ENCODE measurements around the gene ITPR1.
A peak's percentile ranks its signal among the peaks of the same experiment; 100 is the strongest.
"Not testable (repeated sequence)": the region's sequence is repeated elsewhere in the genome, so short reads cannot be mapped to it uniquely, and the experiment has no call there.

ITPR1 gene

GRCh38 chr3:4571690-4572334 is 78.7 kb downstream of the ITPR1 start:
- peak; percentile 29 for DNase-seq (ENCODE audit: low read depth)

- no peak for DNase-seq (ENCODE audit: low read depth)
Measured at GRCh38 chr3:4573153-4573552, 80.0 kb downstream of the ITPR1 start.

- no peak for DNase-seq (ENCODE audit: low read depth)
Measured at GRCh38 chr3:4574426-4574965, 81.3 kb downstream of the ITPR1 start.

DNA sequence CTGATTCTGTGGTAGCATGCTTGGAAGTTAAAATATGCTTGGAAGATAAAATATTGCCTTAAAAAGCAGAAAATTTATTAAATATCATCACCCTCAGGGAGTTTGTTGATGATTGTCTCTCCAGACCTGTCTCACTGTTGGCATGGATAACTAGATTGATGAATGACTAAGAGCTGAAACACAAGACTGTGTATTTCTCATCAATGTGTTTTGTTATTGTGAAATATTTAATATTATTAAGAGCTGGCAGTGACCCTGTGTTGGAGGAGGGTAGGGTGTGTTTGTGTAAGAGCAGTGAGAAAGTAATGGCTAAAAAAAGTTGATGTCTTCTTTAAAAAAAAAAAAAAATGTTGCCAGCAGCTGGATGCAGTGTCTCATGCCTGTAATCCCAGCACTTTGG is 82.2 kb downstream of the ITPR1 start:
- DNase-seq (ENCODE audit: low read depth) = no peak

- no peak for DNase-seq (ENCODE audit: low read depth)
Measured at GRCh38 chr3:4577721-4578120, 84.6 kb downstream of the ITPR1 start.

- DNase-seq (ENCODE audit: low read depth) = no peak
Measured at GRCh38 chr3:4580346-4581123, 87.4 kb downstream of the ITPR1 start.

- DNase-seq (ENCODE audit: low read depth) = no peak
Measured at GRCh38 chr3:4581124-4581424, 87.9 kb downstream of the ITPR1 start.

DNA sequence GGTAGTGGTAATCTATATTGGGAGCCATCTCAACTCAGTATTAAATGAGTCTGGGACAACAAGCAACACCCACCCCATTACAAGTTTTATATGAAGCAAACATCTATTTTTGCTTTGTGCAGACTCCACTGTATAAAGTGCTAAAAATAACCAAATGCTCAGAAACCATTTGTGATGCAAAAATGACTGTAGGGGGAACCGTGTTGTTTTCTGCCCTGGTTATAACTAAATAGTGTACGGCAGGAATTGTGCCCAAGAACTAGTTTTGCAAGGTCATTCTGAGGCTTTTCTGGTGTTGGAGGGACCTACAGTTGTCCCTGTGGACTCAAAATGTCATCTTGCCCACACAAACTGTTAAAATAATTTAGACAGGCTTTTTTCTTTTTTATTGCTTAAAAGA is 88.3 kb downstream of the ITPR1 start:
- no peak for DNase-seq (ENCODE audit: low read depth)

GRCh38 chr3:4581920-4582611 is 88.9 kb downstream of the ITPR1 start:
- no peak for DNase-seq (ENCODE audit: low read depth)

DNA sequence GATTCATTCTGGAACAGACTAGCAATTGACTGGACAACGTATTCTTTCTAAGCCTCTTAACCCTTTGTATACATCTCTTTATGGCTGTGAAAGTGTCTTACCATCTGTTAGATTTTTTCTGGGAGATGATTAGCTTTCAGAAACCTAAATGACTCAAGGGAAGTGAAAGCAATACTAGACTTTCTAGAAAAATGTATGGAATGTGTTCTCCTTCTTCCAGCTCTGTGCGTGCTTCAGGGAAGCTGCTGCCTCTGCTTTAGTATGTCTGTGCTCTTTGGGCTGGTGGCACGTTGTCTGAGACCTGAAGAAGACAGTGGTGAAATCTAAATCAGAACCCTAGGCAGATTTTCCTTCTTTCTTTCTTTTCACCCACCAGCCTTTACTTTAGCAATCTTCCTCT is 89.5 kb downstream of the ITPR1 start:
- peak; percentile 23 for DNase-seq (ENCODE audit: low read depth)

- no peak for DNase-seq (ENCODE audit: low read depth)
Measured at GRCh38 chr3:4583416-4583815, 90.3 kb downstream of the ITPR1 start.

- peak; percentile 24 for DNase-seq (ENCODE audit: low read depth)
Measured at GRCh38 chr3:4584456-4585249, 91.5 kb downstream of the ITPR1 start.

- no peak for DNase-seq (ENCODE audit: low read depth)
Measured at GRCh38 chr3:4586381-4586780, 93.2 kb downstream of the ITPR1 start.

DNA sequence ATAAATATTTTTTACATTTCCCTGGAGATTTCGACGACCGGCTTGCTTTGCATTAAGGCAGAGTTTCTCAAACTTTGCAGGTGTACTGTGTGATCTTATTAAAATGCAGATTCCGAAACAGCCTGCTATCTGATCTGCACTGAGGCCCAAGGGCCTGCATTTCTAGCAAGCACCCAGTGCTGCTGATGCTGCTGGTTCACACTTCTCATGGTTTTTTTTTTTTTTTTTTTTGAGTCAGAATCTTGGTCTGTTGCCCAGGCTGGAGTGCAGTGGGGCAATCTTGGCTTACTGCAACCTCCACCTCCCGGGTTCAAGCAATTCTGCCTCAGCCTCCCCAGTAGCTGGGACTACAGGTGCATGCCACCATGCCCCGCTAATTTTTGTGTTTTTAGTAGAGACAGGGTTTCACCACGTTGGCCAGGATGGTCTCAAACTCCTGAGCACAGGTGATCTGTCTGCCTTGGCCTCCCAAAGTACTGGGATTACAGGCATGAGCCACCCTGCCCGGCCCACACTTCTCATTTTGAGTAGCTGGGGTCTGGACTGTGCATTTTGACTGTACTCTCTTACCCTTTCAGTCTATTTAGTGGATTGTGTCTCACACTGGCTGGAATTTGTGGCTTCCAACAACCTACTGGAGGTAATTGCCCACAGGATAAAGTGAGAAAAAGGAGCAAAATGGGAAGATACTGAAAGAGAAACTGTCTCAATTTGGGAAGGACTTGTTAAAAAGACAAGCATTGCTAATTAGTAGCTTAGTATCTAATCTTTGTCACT is 94.1 kb downstream of the ITPR1 start:
- DNase-seq (ENCODE audit: low read depth) = no peak

DNA sequence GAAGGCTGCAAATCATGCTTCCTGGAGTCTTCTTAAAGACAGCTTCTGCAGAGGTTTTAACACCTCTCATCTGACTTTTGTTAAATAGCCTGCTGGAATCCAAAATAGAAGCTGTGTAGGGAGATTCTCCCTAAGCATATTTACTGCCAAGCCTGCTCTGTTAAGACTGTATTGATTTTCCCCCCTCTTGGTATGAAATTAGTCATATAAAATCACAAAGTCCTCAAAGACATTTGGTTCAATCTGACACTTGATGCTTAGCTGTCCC is 94.6 kb downstream of the ITPR1 start:
- no peak for DNase-seq (ENCODE audit: low read depth)

DNA sequence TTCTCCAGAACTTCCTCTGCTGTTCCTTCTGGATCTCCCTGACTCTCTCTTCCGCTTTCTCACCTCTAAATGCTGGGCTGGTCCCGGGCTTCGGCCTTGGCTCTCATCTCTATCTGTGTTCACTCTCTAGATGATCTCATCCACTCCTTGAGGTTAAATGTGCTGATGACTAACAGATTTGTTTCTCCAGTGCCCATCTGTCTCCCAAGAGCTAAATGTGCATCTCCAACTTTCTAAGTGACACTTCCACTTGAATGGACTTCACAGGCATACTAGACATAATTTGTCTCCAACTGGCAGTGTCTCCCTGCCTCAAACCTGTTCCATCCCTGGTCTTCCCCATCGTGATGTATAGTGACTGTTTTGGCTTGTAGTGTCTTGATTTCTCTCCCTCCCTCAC is 95.3 kb downstream of the ITPR1 start:
- DNase-seq (ENCODE audit: low read depth) = peak; percentile 65

GRCh38 chr3:4589475-4590097 is 96.4 kb downstream of the ITPR1 start:
- DNase-seq (ENCODE audit: low read depth) = no peak

- DNase-seq (ENCODE audit: low read depth) = not testable (repeated sequence)
Measured at GRCh38 chr3:4590849-4591248, 97.7 kb downstream of the ITPR1 start.

- DNase-seq (ENCODE audit: low read depth) = no peak
Measured at GRCh38 chr3:4591669-4592068, 98.5 kb downstream of the ITPR1 start.

DNA sequence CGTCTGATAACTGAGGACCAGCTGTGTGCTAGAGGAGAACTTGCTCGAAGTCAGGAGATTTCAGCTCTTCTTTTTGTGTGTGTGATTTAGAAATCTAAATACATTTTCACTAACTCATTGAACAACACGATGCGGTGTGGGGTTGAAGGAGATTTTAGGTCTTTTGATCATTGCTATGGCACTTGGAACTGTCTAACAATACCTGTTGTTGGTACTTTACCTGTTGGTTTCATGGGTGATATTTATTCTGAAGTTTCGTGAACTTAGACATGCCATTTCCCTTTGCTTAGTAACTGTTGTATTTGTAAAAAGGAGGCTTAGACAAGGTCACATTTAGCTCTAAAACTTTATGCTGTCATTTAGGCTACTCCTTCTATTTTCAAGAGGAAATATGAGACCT is 99.9 kb downstream of the ITPR1 start:
- DNase-seq (ENCODE audit: low read depth) = no peak

- DNase-seq (ENCODE audit: low read depth) = no peak
Measured at GRCh38 chr3:4595710-4596113, 102.6 kb downstream of the ITPR1 start.
